ENCODE measurements around the gene ADORA1.

The ADORA1 gene

DNA sequence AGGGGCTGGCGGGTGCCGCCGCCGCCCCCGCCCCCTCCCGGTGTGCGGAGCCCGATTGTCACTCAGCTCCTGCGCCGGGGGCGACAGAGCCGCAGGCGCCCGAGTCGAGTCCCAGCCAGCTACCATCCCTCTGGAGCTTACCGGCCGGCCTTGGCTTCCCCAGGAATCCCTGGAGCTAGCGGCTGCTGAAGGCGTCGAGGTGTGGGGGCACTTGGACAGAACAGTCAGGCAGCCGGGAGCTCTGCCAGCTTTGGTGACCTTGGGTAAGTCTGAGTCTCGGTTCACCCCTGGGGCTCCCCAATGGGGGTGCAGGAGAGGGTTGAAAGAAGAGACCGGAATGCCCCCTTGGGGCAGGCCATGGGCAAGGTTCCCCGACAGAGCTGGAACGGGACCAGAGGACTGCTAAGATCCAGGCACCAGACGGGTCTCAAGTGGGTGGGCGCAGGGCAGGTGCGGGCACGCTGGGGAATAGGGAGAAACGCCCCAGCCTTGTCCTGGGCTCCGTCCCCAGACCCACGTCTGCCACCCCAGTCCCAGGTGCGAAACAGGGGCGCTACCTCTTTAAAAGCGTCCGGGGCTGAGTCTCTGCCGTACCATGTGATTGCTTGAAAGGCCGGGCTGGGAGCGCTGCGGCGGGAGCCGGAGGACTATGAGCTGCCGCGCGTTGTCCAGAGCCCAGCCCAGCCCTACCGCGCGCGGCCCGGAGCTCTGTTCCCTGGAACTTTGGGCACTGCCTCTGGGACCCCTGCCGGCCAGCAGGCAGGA, at the start of gene ADORA1:
Gene ADORA1, plus strand, starts transcription at position 61 of the 765 bp plus-strand sequence. CDS start 1,116 bp downstream, outside the sequence.
- TF ChIP-seq, protein P1, sequence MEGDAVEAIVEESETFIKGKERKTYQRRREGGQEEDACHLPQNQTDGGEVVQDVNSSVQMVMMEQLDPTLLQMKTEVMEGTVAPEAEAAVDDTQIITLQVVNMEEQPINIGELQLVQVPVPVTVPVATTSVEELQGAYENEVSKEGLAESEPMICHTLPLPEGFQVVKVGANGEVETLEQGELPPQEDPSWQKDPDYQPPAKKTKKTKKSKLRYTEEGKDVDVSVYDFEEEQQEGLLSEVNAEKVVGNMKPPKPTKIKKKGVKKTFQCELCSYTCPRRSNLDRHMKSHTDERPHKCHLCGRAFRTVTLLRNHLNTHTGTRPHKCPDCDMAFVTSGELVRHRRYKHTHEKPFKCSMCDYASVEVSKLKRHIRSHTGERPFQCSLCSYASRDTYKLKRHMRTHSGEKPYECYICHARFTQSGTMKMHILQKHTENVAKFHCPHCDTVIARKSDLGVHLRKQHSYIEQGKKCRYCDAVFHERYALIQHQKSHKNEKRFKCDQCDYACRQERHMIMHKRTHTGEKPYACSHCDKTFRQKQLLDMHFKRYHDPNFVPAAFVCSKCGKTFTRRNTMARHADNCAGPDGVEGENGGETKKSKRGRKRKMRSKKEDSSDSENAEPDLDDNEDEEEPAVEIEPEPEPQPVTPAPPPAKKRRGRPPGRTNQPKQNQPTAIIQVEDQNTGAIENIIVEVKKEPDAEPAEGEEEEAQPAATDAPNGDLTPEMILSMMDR (conservative IDR thresholded peaks at IDR 0.05; ENCODE audit: low read length): peak; percentile 16; the same call in 1 of the 2 replicates
- H3K4me3 ChIP-seq (ENCODE audit: low read length): peak within 1 kb of the TSS; percentile 58
- DNase-seq (ENCODE audit: low read depth): peak; percentile 53

DNA sequence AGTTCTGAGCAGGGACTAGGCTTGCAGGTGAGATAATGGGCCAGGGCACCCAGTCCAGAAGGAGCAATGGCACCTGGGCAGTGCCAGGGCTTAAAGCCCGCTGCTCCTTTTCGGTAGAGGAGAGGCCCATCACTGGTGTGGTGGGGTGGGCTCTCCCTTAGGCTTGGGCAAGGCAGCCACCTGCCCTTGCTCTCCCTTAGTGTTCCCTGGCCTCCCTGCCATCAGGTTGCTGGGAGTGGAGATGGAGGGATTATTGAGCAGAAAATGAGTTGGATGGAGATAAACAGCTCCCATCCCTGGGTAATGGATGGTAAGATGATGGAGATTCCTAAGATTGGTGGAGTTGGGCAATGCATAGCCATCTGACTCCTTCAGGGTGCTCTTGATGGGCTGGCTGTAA, 49.6 kb upstream of the ADORA1 start:
- TF ChIP-seq, protein P1 (conservative IDR thresholded peaks at IDR 0.05; ENCODE audit: low read length): no peak
- no peak overlapping the region for H3K4me3 ChIP-seq (ENCODE audit: low read length)

DNA sequence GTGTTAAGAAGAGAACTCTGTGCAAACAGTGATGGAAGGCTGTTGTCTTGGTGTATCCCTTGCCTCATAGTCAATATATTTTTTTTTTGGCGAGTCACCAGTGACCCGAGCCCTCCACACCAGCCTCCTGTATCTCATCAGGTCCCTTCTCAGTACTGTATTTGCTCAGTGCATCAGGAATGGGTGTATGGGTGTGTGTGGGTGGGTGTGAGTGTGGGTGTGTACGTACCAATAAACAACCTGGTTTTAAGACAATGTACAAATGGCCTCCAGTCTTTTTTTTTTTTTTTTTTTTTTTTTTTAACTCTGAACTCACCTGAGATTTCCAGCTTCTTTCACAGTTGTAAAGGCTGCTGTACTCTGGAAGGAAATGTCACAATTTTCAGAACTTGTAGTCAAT, 49.0 kb upstream of the ADORA1 start:
- TF ChIP-seq, protein P1 (conservative IDR thresholded peaks at IDR 0.05; ENCODE audit: low read length): no peak
- no peak overlapping the region for H3K4me3 ChIP-seq (ENCODE audit: low read length)
- no peak for DNase-seq (ENCODE audit: low read depth)

More for the DNA sequence above, 49.6 kb upstream of the ADORA1 start:
- DNase-seq (ENCODE audit: low read depth): no peak

DNA sequence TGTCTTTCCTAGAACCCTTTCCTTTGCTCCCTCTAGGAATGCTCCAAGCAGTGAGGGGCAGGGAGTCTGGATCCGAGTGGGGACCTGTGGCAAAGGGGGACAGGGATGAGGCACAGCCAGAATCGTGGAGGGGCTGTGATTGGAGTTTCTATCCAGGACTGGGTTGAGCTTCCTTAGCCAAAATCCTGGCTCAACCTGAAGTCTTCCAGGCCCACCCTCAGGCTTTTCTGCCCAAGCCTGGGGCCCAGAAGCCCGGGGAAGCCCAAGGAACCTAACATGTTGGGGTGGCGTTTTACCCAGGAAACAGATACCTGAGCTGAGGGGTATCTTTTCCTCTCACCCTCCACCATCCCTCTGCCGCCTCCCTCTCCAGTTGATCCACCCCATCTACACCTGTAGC, 47.1 kb upstream of the ADORA1 start:
- TF ChIP-seq, protein P1 (conservative IDR thresholded peaks at IDR 0.05; ENCODE audit: low read length): no peak
- no peak overlapping the region for H3K4me3 ChIP-seq (ENCODE audit: low read length)
- DNase-seq (ENCODE audit: low read depth): no peak

DNA sequence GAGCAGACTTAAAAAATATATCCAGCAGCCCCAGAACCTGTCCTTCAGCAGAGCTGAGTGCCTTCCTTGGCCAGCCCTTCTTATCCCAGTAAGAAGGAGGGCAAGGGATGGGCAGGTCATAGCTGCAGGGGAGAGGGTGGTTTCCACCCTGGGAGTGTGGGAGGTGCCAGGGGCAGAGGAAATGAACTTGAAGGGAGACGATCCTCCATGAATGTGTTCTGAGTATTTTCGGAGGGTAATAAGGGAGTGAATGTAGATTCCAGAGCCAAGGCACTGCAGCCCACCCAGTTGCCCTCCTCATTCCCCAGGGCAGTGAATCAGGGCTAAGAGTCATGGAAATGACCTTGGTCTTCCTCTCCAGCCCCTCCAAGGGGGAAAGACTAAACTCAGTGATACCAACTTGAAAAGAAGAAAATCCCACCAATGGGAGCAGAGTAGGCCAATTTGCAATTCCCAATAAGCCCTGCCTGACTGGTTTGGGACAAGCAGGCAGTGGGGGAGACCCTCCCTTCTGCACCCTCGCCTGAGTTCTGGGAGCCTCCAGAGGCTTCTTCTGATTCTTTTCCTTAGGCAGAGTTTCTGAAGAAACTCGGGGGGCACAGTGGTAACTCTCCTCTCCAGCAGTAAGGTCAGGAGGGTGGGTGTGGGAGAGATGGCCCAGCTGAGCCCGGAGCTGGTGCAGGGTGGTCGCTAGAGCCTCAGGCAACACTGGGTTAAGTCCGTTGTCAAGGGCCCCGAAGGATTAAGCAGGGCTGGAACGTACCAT, 45.9 kb upstream of the ADORA1 start:
- TF ChIP-seq, protein P1 (conservative IDR thresholded peaks at IDR 0.05; ENCODE audit: low read length): no peak
- no peak for DNase-seq (ENCODE audit: low read depth)
- H3K4me3 ChIP-seq (ENCODE audit: low read length): no peak overlapping the region

DNA sequence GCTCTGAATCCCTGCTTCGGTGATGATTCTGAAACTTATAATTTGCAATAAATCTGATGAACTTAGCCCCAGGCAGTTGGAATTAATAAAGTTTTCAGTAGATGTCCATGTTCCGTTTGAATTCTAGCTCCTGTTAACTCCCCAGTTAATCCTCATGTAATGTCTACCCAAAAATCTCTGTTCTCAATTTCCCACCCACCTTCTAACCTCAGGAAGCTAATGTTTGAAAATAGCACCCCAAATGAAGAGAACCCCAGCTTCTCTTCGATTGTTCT, 45.4 kb upstream of the ADORA1 start:
- H3K4me3 ChIP-seq (ENCODE audit: low read length): no peak overlapping the region
- TF ChIP-seq, protein P1 (conservative IDR thresholded peaks at IDR 0.05; ENCODE audit: low read length): no peak
- DNase-seq (ENCODE audit: low read depth): no peak
